ENCODE results near the gene PRMT9. TPM values are rescaled to one million over a fixed set of nuclear protein-coding genes. Genes with fewer than 3 reads are reported as not detected.

The PRMT9 gene
- total and polyA plus RNA-seq, 10 of the 15 experiments (the other 5 are each of a cell fraction or from before 2014, with no cell fraction given), result 4.1 to 11.8 (median 7.6) TPM

DNA sequence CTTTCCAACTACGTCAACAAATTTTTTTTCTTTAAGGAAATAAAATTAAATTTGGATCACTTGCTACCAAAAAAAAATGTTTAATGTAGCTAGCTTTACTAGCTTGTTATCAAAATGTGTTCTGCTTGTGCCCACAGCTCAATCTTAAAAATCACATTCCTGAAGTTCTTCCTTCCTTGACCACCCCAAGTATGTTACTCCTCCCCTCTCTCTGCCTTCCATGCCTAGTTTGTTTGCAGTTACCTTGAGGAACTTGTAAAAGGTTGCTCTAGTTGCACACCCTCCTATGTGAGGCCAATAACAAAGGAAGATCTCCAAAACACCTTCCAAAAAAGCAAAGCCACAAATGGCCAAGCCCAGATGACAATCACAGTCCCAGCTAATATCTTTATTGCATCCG is 86.4 kb downstream of the PRMT9 start:
- H3K4me1 ChIP-seq (ENCODE audit: control insufficient read depth, insufficient read depth, low read length), result no peaks in the 10 kb centered on the region
- TF ChIP-seq, protein P1, sequence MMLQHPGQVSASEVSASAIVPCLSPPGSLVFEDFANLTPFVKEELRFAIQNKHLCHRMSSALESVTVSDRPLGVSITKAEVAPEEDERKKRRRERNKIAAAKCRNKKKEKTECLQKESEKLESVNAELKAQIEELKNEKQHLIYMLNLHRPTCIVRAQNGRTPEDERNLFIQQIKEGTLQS (IDR thresholded peaks at IDR 0.05; ENCODE audit: borderline replicate concordance, extremely low read depth, low read depth, low read length), result no peak
- TF ChIP-seq EGR1 (IDR thresholded peaks at IDR 0.05; ENCODE audit: borderline replicate concordance in 1 of 2, low read depth in 2 of 2, low read length in 2 of 2) (no peak), BRCA1 (IDR thresholded peaks at IDR 0.05; ENCODE audit: low read depth, low read length) (no peak), RCOR1 (conservative IDR thresholded peaks at IDR 0.05; ENCODE audit: low read depth, low read length) (no peak), CBX5 (IDR thresholded peaks at IDR 0.05; ENCODE audit: low read depth) (no peak), ZNF384 (IDR thresholded peaks at IDR 0.05; ENCODE audit: borderline replicate concordance, low read depth, low read length) (no peak), CREM (IDR thresholded peaks at IDR 0.05; ENCODE audit: low read depth) (no peak), RAD51 (IDR thresholded peaks at IDR 0.05) (no peak), BACH1 (IDR thresholded peaks at IDR 0.05; ENCODE audit: borderline replicate concordance) (no peak), EP300 (IDR thresholded peaks at IDR 0.05; ENCODE audit: borderline replicate concordance in 1 of 2, control insufficient read depth in 1 of 2, low read depth in 2 of 2, low read length in 2 of 2) (no peak), SREBF1 (IDR thresholded peaks at IDR 0.05; ENCODE audit: low read length) (no peak), POU2F2 (IDR thresholded peaks at IDR 0.05; ENCODE audit: borderline replicate concordance, low read depth, low read length) (no peak)
- TF ChIP-seq, protein P2, sequence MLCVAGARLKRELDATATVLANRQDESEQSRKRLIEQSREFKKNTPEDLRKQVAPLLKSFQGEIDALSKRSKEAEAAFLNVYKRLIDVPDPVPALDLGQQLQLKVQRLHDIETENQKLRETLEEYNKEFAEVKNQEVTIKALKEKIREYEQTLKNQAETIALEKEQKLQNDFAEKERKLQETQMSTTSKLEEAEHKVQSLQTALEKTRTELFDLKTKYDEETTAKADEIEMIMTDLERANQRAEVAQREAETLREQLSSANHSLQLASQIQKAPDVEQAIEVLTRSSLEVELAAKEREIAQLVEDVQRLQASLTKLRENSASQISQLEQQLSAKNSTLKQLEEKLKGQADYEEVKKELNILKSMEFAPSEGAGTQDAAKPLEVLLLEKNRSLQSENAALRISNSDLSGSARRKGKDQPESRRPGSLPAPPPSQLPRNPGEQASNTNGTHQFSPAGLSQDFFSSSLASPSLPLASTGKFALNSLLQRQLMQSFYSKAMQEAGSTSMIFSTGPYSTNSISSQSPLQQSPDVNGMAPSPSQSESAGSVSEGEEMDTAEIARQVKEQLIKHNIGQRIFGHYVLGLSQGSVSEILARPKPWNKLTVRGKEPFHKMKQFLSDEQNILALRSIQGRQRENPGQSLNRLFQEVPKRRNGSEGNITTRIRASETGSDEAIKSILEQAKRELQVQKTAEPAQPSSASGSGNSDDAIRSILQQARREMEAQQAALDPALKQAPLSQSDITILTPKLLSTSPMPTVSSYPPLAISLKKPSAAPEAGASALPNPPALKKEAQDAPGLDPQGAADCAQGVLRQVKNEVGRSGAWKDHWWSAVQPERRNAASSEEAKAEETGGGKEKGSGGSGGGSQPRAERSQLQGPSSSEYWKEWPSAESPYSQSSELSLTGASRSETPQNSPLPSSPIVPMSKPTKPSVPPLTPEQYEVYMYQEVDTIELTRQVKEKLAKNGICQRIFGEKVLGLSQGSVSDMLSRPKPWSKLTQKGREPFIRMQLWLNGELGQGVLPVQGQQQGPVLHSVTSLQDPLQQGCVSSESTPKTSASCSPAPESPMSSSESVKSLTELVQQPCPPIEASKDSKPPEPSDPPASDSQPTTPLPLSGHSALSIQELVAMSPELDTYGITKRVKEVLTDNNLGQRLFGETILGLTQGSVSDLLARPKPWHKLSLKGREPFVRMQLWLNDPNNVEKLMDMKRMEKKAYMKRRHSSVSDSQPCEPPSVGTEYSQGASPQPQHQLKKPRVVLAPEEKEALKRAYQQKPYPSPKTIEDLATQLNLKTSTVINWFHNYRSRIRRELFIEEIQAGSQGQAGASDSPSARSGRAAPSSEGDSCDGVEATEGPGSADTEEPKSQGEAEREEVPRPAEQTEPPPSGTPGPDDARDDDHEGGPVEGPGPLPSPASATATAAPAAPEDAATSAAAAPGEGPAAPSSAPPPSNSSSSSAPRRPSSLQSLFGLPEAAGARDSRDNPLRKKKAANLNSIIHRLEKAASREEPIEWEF (IDR thresholded peaks at IDR 0.05; ENCODE audit: insufficient replicate concordance, low read depth, low read length), result no peak
- in situ Hi-C loops (cut with MboI) (no loop called here), intact Hi-C loops (cut with micrococcal nuclease; ENCODE audit: unreplicated experiment) (no loop called here)
- no peak overlapping the region for H3K9ac ChIP-seq (ENCODE audit: control insufficient read depth, insufficient read depth, low read length)
- H3K4me2 ChIP-seq (ENCODE audit: control insufficient read depth, insufficient read depth), result no peak overlapping the region
- no peak for ATAC-seq
- WGBS (ENCODE audit: insufficient coverage, insufficient replicate concordance, low lambda C conversion rate, missing lambda C conversion rate), result 2% methylated on average over 2 of the region's 2 CpGs
- ChIA-PET POLR2A (no interaction called here), RAD21 (ENCODE audit: unreplicated experiment) (interaction anchor here (0.7 to 7.7 kb wide), 6 partner anchors 79 to 437 kb away, joined by 3 to 85 read pairs (median 3); no protein-coding TSS in a partner anchor), CTCF (interaction anchor here (1.0 to 10.3 kb wide), 5 partner anchors 9 to 437 kb away, joined by 4 to 105 read pairs (median 10); no protein-coding TSS in a partner anchor), SMC1A (ENCODE audit: uncharacterized antibody, unreplicated experiment) (interaction anchor here (0.6 to 3.2 kb wide), 8 partner anchors 11 to 268 kb away, joined by 3 to 52 read pairs (median 3); partner anchors contain the start of gene TMEM184C)
- H2AFZ ChIP-seq (ENCODE audit: control insufficient read depth, low read depth, low read length), result no peak overlapping the region
- H3K36me3 ChIP-seq (ENCODE audit: control insufficient read depth in 2 of 2, insufficient read depth in 2 of 2, low read length in 1 of 2), result no peaks in the 10 kb centered on the region
- no peak overlapping the region for H3K27ac ChIP-seq (ENCODE audit: control insufficient read depth, insufficient read depth)
- H3K79me2 ChIP-seq (ENCODE audit: control insufficient read depth, insufficient read depth, low read length), result no peaks in the 10 kb centered on the region
- H3K27me3 ChIP-seq (replicated peaks in 1 of 2; ENCODE audit: control insufficient read depth in 2 of 2, insufficient read depth in 2 of 2, low read length in 1 of 2), result no peaks in the 10 kb centered on the region; a peak in 1 of 4 replicates
- H3K9me3 ChIP-seq (replicated peaks; ENCODE audit: control insufficient read depth, insufficient read depth, low read length), result no peaks in the 10 kb centered on the region
- BruUV-seq (replicated peaks), result no TSS peak
- FAIRE-seq, result no peak
- DNase-seq (ENCODE audit: low read depth, low spot score), result no peak
- H4K20me1 ChIP-seq (ENCODE audit: control insufficient read depth, insufficient read depth), result no peaks in the 10 kb centered on the region
- no peak overlapping the region for H3K4me3 ChIP-seq

Measured in GM12878 (cell line).